CD14-positive monocyte (primary cell): ENCODE results near the gene MKI67. TPM values are rescaled to one million over a fixed set of nuclear protein-coding genes. Genes with fewer than 3 reads are reported as not detected.

ENCODE experiments used
- DNase-seq, 3 donors: peaks; one replicate each; pipeline ENCODE4 v3.0.0-alpha.2; 2011 to 2022
- H2AFZ ChIP-seq: 2 replicates; pipeline ENCODE4 v1.6.0; 2012; ENCODE audit warnings: mild to moderate bottlenecking, low read depth, low read length, inconsistent platforms; ENCODE audit not compliant: insufficient read depth, poor library complexity, severe bottlenecking
- H3K27ac ChIP-seq, 2 donors: 1 replicate in 1 of 2; 2 replicates in 1 of 2; pipeline ENCODE4 v1.5.1; 2012 to 2013; ENCODE audit warnings: low read length in 2 of 2, control low read depth in 1 of 2, inconsistent platforms in 1 of 2, low read depth in 1 of 2, mild to moderate bottlenecking in 1 of 2
- H3K27me3 ChIP-seq, 2 donors: one replicate each; pipeline versions ENCODE4 v1.6.0 to v1.6.1; 2011 to 2013; ENCODE audit warnings: low read length in 2 of 2; ENCODE audit not compliant: control insufficient read depth in 2 of 2, insufficient read depth in 2 of 2
- H3K36me3 ChIP-seq, 2 donors: replicated peaks in 1 of 2; 1 replicate in 1 of 2; 2 replicates in 1 of 2; pipeline versions ENCODE4 v1.5.1 to v1.6.1; 2012 to 2013; ENCODE audit warnings: low read length in 2 of 2, control low read depth in 1 of 2, inconsistent platforms in 1 of 2, mild to moderate bottlenecking in 1 of 2; ENCODE audit not compliant: insufficient read depth in 2 of 2, control insufficient read depth in 1 of 2
- H3K4me1 ChIP-seq, 2 donors: 1 replicate in 1 of 2; 2 replicates in 1 of 2; pipeline versions ENCODE4 v1.5.1 to v1.6.1; 2012 to 2013; ENCODE audit warnings: low read length in 2 of 2, control low read depth in 1 of 2, inconsistent platforms in 1 of 2, mild to moderate bottlenecking in 1 of 2, moderate library complexity in 1 of 2; ENCODE audit not compliant: insufficient read depth in 2 of 2, control insufficient read depth in 1 of 2
- H3K4me2 ChIP-seq: replicated peaks from 2 replicates; pipeline ENCODE3; 2012; ENCODE audit warnings: low read length, moderate library complexity, mild to moderate bottlenecking; ENCODE audit not compliant: poor library complexity, severe bottlenecking; ENCODE audit errors: extremely low read depth
- H3K4me3 ChIP-seq, 3 experiments: fragments of 200-600 bp in 1 of 3; sonication (generic) in 1 of 3; replicated peaks in 1 of 3; 1 replicate in 2 of 3; 2 replicates in 1 of 3; pipeline ENCODE4 v1.5.1; 2011 to 2013; ENCODE audit warnings: low read length in 3 of 3, mild to moderate bottlenecking in 3 of 3, control low read depth in 2 of 3, low read depth in 2 of 3, inconsistent platforms in 1 of 3, moderate library complexity in 1 of 3
- H3K79me2 ChIP-seq: 2 replicates; pipeline ENCODE4 v1.6.0; 2012; ENCODE audit warnings: mild to moderate bottlenecking, control low read depth, inconsistent platforms, low read length, moderate library complexity; ENCODE audit not compliant: insufficient read depth
- H3K9ac ChIP-seq: 2 replicates; pipeline ENCODE4 v1.6.0; 2017; ENCODE audit warnings: low read length, mild to moderate bottlenecking; ENCODE audit not compliant: insufficient read depth, poor library complexity, severe bottlenecking
- H3K9me3 ChIP-seq, 2 donors: replicated peaks in 1 of 2; 1 replicate in 1 of 2; 2 replicates in 1 of 2; pipeline versions ENCODE4 v1.5.1 to v1.6.1; 2012 to 2013; ENCODE audit warnings: low read length in 2 of 2, control low read depth in 1 of 2; ENCODE audit not compliant: control insufficient read depth in 1 of 2, insufficient read depth in 1 of 2
- H4K20me1 ChIP-seq: 2 replicates; pipeline ENCODE4 v1.6.0; 2012; ENCODE audit warnings: mild to moderate bottlenecking, low read length, control low read depth, moderate library complexity; ENCODE audit not compliant: insufficient read depth
- H3K27ac Mint-ChIP-seq, 7 donors: one replicate each; pipeline ENCODE4 v1.8.0; 2020; ENCODE audit warnings: mild to moderate bottlenecking in 7 of 7, mixed read lengths in 7 of 7, moderate library complexity in 6 of 7, inconsistent platforms in 2 of 7
- H3K27me3 Mint-ChIP-seq, 3 donors: one replicate each; pipeline ENCODE4 v1.8.0; 2021 to 2022; ENCODE audit warnings: low read depth in 3 of 3, mild to moderate bottlenecking in 3 of 3, mixed read lengths in 3 of 3, moderate library complexity in 3 of 3, inconsistent platforms in 1 of 3
- H3K36me3 Mint-ChIP-seq, 2 donors: one replicate each; pipeline ENCODE4 v1.8.0; 2020; ENCODE audit warnings: mixed read lengths in 2 of 2, inconsistent platforms in 1 of 2, mild to moderate bottlenecking in 1 of 2
- H3K4me1 Mint-ChIP-seq: one replicate; pipeline ENCODE4 v1.8.0; 2020; ENCODE audit warnings: mild to moderate bottlenecking, mixed read lengths
- H3K4me3 Mint-ChIP-seq, 2 donors: one replicate each; pipeline ENCODE4 v1.8.0; 2020; ENCODE audit warnings: mild to moderate bottlenecking in 2 of 2, mixed read lengths in 2 of 2, moderate library complexity in 1 of 2
- H3K9me3 Mint-ChIP-seq, 7 donors: one replicate each; pipeline ENCODE4 v1.8.0; 2020 to 2022; ENCODE audit warnings: mixed read lengths in 7 of 7, mild to moderate bottlenecking in 6 of 7, moderate library complexity in 6 of 7, inconsistent platforms in 2 of 7
- WGBS: methylation state at CpG from one replicate; pipeline ENCODE4 v1.1.5; 2013; ENCODE audit warnings: missing lambda C conversion rate; ENCODE audit not compliant: insufficient coverage; 5-methylcytosine and 5-hydroxymethylcytosine counted together
- intact Hi-C, 2 donors: fragments of 100-400 bp; cut with micrococcal nuclease; formaldehyde crosslinking; loops; one replicate each; pipeline versions ENCODE4 v1.15.0 to v1.15.1; 2023
- polyA plus RNA-seq, 3 donors: library from polyadenylated mRNA; depleted of rRNA in 1 of 3; unstranded in 2 of 3; stranded (reverse) in 1 of 3; fragments of 300-500 nt in 2 of 3; fragments of >200 nt in 1 of 3; fragmentation: Illumina TruSeq in 2 of 3; gene quantifications; 1 replicate in 2 of 3; 2 replicates in 1 of 3; pipeline ENCODE4 v1.2.3, GENCODE V29; 2012 to 2021
- TF ChIP-seq, protein P1 (sequence below): fragments of 200-600 bp; IDR thresholded peaks from one replicate; pipeline ENCODE4 v1.8.0; 2022; ENCODE audit warnings: antibody characterized with exemption, mild to moderate bottlenecking

MKI67 gene
- polyA plus RNA-seq, 3 donors = 0.02 to 0.05 TPM; not detected in 1

DNA sequence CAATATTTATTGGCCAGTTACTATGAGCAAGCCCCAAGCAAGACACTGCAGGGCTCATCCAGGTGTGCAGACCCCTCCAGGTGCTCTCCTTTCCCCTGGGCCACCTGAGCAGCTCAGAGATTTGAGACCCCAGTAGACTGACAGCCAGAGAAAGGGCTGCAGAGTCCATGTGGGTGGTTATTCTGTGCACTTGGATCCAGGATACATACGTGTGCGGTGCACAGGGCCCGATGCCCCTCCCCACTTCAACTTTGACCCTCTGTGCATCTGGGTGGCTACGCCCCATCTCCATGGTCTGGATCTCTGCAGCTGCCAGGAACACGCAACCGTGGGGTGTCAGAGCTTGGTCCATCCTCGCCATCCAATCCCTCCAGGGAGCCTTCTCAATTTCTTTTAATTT, 72.9 kb downstream of the MKI67 start:
- TF ChIP-seq, protein P1, sequence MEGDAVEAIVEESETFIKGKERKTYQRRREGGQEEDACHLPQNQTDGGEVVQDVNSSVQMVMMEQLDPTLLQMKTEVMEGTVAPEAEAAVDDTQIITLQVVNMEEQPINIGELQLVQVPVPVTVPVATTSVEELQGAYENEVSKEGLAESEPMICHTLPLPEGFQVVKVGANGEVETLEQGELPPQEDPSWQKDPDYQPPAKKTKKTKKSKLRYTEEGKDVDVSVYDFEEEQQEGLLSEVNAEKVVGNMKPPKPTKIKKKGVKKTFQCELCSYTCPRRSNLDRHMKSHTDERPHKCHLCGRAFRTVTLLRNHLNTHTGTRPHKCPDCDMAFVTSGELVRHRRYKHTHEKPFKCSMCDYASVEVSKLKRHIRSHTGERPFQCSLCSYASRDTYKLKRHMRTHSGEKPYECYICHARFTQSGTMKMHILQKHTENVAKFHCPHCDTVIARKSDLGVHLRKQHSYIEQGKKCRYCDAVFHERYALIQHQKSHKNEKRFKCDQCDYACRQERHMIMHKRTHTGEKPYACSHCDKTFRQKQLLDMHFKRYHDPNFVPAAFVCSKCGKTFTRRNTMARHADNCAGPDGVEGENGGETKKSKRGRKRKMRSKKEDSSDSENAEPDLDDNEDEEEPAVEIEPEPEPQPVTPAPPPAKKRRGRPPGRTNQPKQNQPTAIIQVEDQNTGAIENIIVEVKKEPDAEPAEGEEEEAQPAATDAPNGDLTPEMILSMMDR = no peak
- WGBS = no CpG with 5 or more reads among the region's 7 CpGs
- Histone ChIP-seq H3K36me3 (peaks cover 61 to 77% of the 10 kb centered on the region in 2 donors), H3K27me3 (no peaks in the 10 kb centered on the region), H3K9ac (no peak overlapping the region), H2AFZ (no peak overlapping the region), H3K79me2 (peaks cover 98% of the 10 kb centered on the region), H4K20me1 (peaks cover 94% of the 10 kb centered on the region), H3K4me1 (peaks cover 87 to 98% of the 10 kb centered on the region in 2 donors), H3K4me2 (peak overlapping the region; percentile 43), H3K27ac (peak overlapping the region; percentile 94 to 98), H3K9me3 (no peaks in the 10 kb centered on the region), H3K4me3 (peak overlapping the region in 1 of 3 experiments; percentile 100)
- Mint-ChIP-seq H3K4me3 (no peak overlapping the region), H3K9me3 (peaks cover 0 to 2% (median 0%) of the 10 kb centered on the region in 7 donors), H3K27me3 (peaks cover 0 to 14% (median 0%) of the 10 kb centered on the region in 3 donors), H3K27ac (peak overlapping the region; percentile 97 to 100 (median 98)), H3K4me1 (peaks cover 81% of the 10 kb centered on the region), H3K36me3 (peaks cover 92 to 96% of the 10 kb centered on the region in 2 donors)
- no peak for DNase-seq
- intact Hi-C loops = no loop called here

DNA sequence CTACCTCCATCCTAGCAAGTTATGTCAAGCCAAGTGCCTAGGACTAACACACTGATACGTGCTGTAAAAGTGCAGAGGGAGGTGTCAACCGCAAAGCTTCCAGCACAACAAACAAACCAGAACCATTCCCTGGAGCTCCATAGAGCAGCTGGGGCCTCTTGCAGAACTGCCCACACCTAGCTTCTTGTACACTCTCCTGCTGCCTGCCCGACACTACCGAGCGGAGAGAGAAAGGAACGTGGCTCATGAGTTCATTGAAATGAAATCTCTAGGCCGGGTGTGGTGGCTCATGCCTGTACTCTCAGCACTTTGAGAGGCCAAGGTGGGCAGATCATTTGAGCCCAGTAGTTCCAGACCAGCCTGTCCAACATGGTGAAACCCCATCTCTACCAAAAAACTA, 73.5 kb downstream of the MKI67 start:
- peaks cover 0 to 2% (median 0%) of the 10 kb centered on the region in 7 donors for H3K9me3 Mint-ChIP-seq
- peak overlapping the region; percentile 96 to 99 for H3K4me3 Mint-ChIP-seq
- peak overlapping the region; percentile 97 to 100 (median 98) for H3K27ac Mint-ChIP-seq
- 97% methylated on average over 7 of the region's 7 CpGs for WGBS
- Histone ChIP-seq H4K20me1 (peaks cover 94% of the 10 kb centered on the region), H3K27ac (peak overlapping the region; percentile 94 to 98), H3K9ac (no peak overlapping the region), H2AFZ (no peak overlapping the region), H3K4me1 (peaks cover 80 to 92% of the 10 kb centered on the region in 2 donors), H3K4me3 (peak overlapping the region in 1 of 3 experiments; percentile 100), H3K4me2 (peak overlapping the region; percentile 94), H3K36me3 (peaks cover 54 to 75% of the 10 kb centered on the region in 2 donors), H3K9me3 (no peaks in the 10 kb centered on the region), H3K79me2 (peaks cover 99% of the 10 kb centered on the region), H3K27me3 (no peaks in the 10 kb centered on the region)
- peaks cover 0 to 14% (median 0%) of the 10 kb centered on the region in 3 donors for H3K27me3 Mint-ChIP-seq
- TF ChIP-seq, protein P1 = no peak
- intact Hi-C loops = no loop called here
- no peak for DNase-seq
- peaks cover 92 to 96% of the 10 kb centered on the region in 2 donors for H3K36me3 Mint-ChIP-seq
- peaks cover 75% of the 10 kb centered on the region for H3K4me1 Mint-ChIP-seq
